MG63 (cell line): ENCODE data around the gene TRIM10. TPM values are rescaled to one million over a fixed set of nuclear protein-coding genes. Genes with fewer than 3 reads are reported as not detected.
"Not testable (repeated sequence)": the region's sequence is repeated elsewhere in the genome, so short reads cannot be mapped to it uniquely, and the experiment has no call there.

Experiments used
- DNase-seq: peaks from one replicate; pipeline ENCODE4 v3.0.0-alpha.2; 2020
- H3K27me3 ChIP-seq: fragments of 250-450 bp; sonication (Bioruptor Pico); 2 replicates; pipeline ENCODE4 v1.5.1; 2020; ENCODE audit warnings: mild to moderate bottlenecking, moderate library complexity
- H3K36me3 ChIP-seq: fragments of 250-450 bp; sonication (Bioruptor Pico); 2 replicates; pipeline ENCODE4 v1.5.1; 2020; ENCODE audit warnings: mild to moderate bottlenecking, moderate library complexity
- H3K4me3 ChIP-seq: fragments of 250-450 bp; sonication (Bioruptor Pico); 2 replicates; pipeline ENCODE4 v1.5.1; 2020; ENCODE audit warnings: mild to moderate bottlenecking, moderate library complexity
- H3K9me3 ChIP-seq: fragments of 250-450 bp; sonication (Bioruptor Pico); 2 replicates; pipeline ENCODE4 v1.5.1; 2020; ENCODE audit warnings: mild to moderate bottlenecking, moderate library complexity
- total RNA-seq: library from RNA; depleted of rRNA; stranded (reverse); fragments of >200 nt; shearing (Covaris generic); gene quantifications from 2 replicates; pipeline ENCODE4 v1.2.3, GENCODE V29; 2014; ENCODE audit warnings: low replicate concordance

The TRIM10 gene
- total RNA-seq, 1 experiment from 2014 or later: not detected

- Histone ChIP-seq H3K9me3 (no peaks in the 10 kb centered on the region), H3K4me3 (no peak overlapping the region), H3K36me3 (no peaks in the 10 kb centered on the region), H3K27me3 (no peaks in the 10 kb centered on the region)
- no peak for DNase-seq
Measured at GRCh38 chr6:30147096-30147495, 13.9 kb downstream of the TRIM10 start.

GRCh38 chr6:30145818-30146217 lies 15.2 kb downstream of the TRIM10 start:
- DNase-seq: no peak
- Histone ChIP-seq H3K36me3 (no peaks in the 10 kb centered on the region), H3K27me3 (no peaks in the 10 kb centered on the region), H3K9me3 (no peaks in the 10 kb centered on the region), H3K4me3 (no peak overlapping the region)

GRCh38 chr6:30144811-30145210 lies 16.2 kb downstream of the TRIM10 start:
- H3K36me3 ChIP-seq: no peaks in the 10 kb centered on the region
- H3K4me3 ChIP-seq: no peak overlapping the region
- H3K27me3 ChIP-seq: no peaks in the 10 kb centered on the region
- no peak for DNase-seq
- no peaks in the 10 kb centered on the region for H3K9me3 ChIP-seq

- H3K27me3 ChIP-seq: no peaks in the 10 kb centered on the region
- no peaks in the 10 kb centered on the region for H3K36me3 ChIP-seq
- H3K9me3 ChIP-seq: no peaks in the 10 kb centered on the region
- DNase-seq: no peak
- no peak overlapping the region for H3K4me3 ChIP-seq
Measured at GRCh38 chr6:30143780-30144179, 17.2 kb downstream of the TRIM10 start.

GRCh38 chr6:30142665-30143064 lies 18.3 kb downstream of the TRIM10 start:
- Histone ChIP-seq H3K4me3 (no peak overlapping the region), H3K9me3 (no peaks in the 10 kb centered on the region), H3K27me3 (no peaks in the 10 kb centered on the region), H3K36me3 (no peaks in the 10 kb centered on the region)
- DNase-seq: no peak

GRCh38 chr6:30140240-30140639 lies 20.8 kb downstream of the TRIM10 start:
- not testable (repeated sequence) for H3K27me3 ChIP-seq, DNase-seq

GRCh38 chr6:30136570-30137286 lies 24.3 kb downstream of the TRIM10 start:
- H3K27me3 ChIP-seq: no peaks in the 10 kb centered on the region
- DNase-seq: no peak
- no peaks in the 10 kb centered on the region for H3K9me3 ChIP-seq
- H3K4me3 ChIP-seq: no peak overlapping the region
- no peaks in the 10 kb centered on the region for H3K36me3 ChIP-seq

More at GRCh38 chr6:30140240-30140639, 20.8 kb downstream of the TRIM10 start:
- H3K36me3 ChIP-seq, H3K4me3 ChIP-seq, H3K9me3 ChIP-seq: not testable (repeated sequence)

- H3K36me3 ChIP-seq: no peaks in the 10 kb centered on the region
- H3K9me3 ChIP-seq: no peaks in the 10 kb centered on the region
- H3K4me3 ChIP-seq: no peak within 1 kb of the TSS
- no peaks in the 10 kb centered on the region for H3K27me3 ChIP-seq
- DNase-seq: no peak
Measured at GRCh38 chr6:30135757-30136156, 25.3 kb downstream of the TRIM10 start, which contains the start of gene TRIM40. TSS of gene TRIM40 (plus strand) at chr6:30136140. CDS start at chr6:30137037, 897 bp downstream.

- DNase-seq: no peak
- Histone ChIP-seq H3K4me3 (no peak overlapping the region), H3K36me3 (no peaks in the 10 kb centered on the region), H3K27me3 (no peaks in the 10 kb centered on the region), H3K9me3 (no peaks in the 10 kb centered on the region)
Measured at GRCh38 chr6:30135147-30135546, 25.9 kb downstream of the TRIM10 start.

GRCh38 chr6:30131947-30132497 lies 29.0 kb downstream of the TRIM10 start:
- no peak for DNase-seq
- Histone ChIP-seq H3K4me3 (no peak overlapping the region), H3K36me3 (no peaks in the 10 kb centered on the region), H3K9me3 (no peaks in the 10 kb centered on the region), H3K27me3 (no peaks in the 10 kb centered on the region)

- Histone ChIP-seq H3K36me3 (no peaks in the 10 kb centered on the region), H3K27me3 (no peaks in the 10 kb centered on the region), H3K9me3 (no peaks in the 10 kb centered on the region), H3K4me3 (no peak overlapping the region)
- peak; percentile 61 for DNase-seq
Measured at GRCh38 chr6:30130887-30131862, 29.8 kb downstream of the TRIM10 start.

- DNase-seq: no peak
- no peak overlapping the region for H3K4me3 ChIP-seq
- no peaks in the 10 kb centered on the region for H3K36me3 ChIP-seq
- no peaks in the 10 kb centered on the region for H3K9me3 ChIP-seq
- no peaks in the 10 kb centered on the region for H3K27me3 ChIP-seq
Measured at GRCh38 chr6:30130179-30130679, 30.8 kb downstream of the TRIM10 start.

- no peaks in the 10 kb centered on the region for H3K27me3 ChIP-seq
Measured at GRCh38 chr6:30129265-30130178, 31.5 kb downstream of the TRIM10 start.

GRCh38 chr6:30127238-30128093 lies 33.5 kb downstream of the TRIM10 start:
- no peak overlapping the region for H3K4me3 ChIP-seq
- no peak for DNase-seq
- H3K9me3 ChIP-seq: no peaks in the 10 kb centered on the region
- H3K27me3 ChIP-seq: no peaks in the 10 kb centered on the region
- no peaks in the 10 kb centered on the region for H3K36me3 ChIP-seq

More at GRCh38 chr6:30129265-30130178, 31.5 kb downstream of the TRIM10 start:
- no peaks in the 10 kb centered on the region for H3K9me3 ChIP-seq
- no peak for DNase-seq
- no peaks in the 10 kb centered on the region for H3K36me3 ChIP-seq
- no peak overlapping the region for H3K4me3 ChIP-seq

GRCh38 chr6:30122515-30122914 lies 38.5 kb downstream of the TRIM10 start:
- DNase-seq: no peak
- H3K9me3 ChIP-seq: no peaks in the 10 kb centered on the region
- H3K27me3 ChIP-seq: no peaks in the 10 kb centered on the region
- no peaks in the 10 kb centered on the region for H3K36me3 ChIP-seq
- H3K4me3 ChIP-seq: no peak overlapping the region
